Measurements from ENCODE around the gene CFAP221.

GRCh38 chr2:119596638-119597037 lies 52.4 kb downstream of the CFAP221 start:
- TF ChIP-seq EZH2 (IDR thresholded peaks at IDR 0.05; ENCODE audit: low read length) (no peak), CTCF (optimal IDR thresholded peaks at IDR 0.05 in 1 of 3, IDR thresholded peaks at IDR 0.05 in 1 of 3, conservative IDR thresholded peaks at IDR 0.05 in 1 of 3; ENCODE audit: extremely low read depth in 1 of 3, insufficient read depth in 2 of 3, low read length in 3 of 3) (no peak)

Measured in keratinocyte (primary cell).